H1 (cell line): Measurements from ENCODE around the gene MYLK. TPM values are rescaled to one million over a fixed set of nuclear protein-coding genes. Genes with fewer than 3 reads are reported as not detected.

Source experiments
- CTCF ChIA-PET: fragments of 300-600 bp; sonication (Branson Sonifier 250); formaldehyde crosslinking; loops from one replicate; lab custom pipeline; 2021; ENCODE audit not compliant: partially characterized antibody; lab: Charles Lee
- POLR2A ChIA-PET: fragments of 300-600 bp; sonication (Branson Sonifier 250); formaldehyde crosslinking; loops from one replicate; lab custom pipeline; 2021; ENCODE audit warnings: inconsistent platforms; ENCODE audit not compliant: partially characterized antibody; lab: Charles Lee
- DNase-seq, 2 experiments: peaks; one replicate each; pipeline versions ENCODE4 v3.0.0 to v3.0.0-alpha.2; 2010 to 2022; ENCODE audit warnings: low spot score in 2 of 2, low read depth in 1 of 2, mixed read lengths in 1 of 2
- FAIRE-seq: peaks from 2 replicates; lab custom pipeline; 2011; peaks lifted over from hg19 to GRCh38; lab: Jason Lieb, UNC
- H2AFZ ChIP-seq: 2 replicates; pipeline ENCODE4 v1.8.1; 2012; ENCODE audit warnings: low read length, inconsistent platforms
- H2AK5ac ChIP-seq: 2 replicates; pipeline ENCODE4 v1.6.1; 2013; ENCODE audit warnings: low read depth, low read length
- H2BK120ac ChIP-seq: replicated peaks from 2 replicates; pipeline ENCODE3; 2013; ENCODE audit warnings: low read depth, low read length, inconsistent platforms
- H2BK12ac ChIP-seq: 2 replicates; pipeline ENCODE4 v1.6.1; 2013; ENCODE audit warnings: low read depth, low read length
- H2BK15ac ChIP-seq: 2 replicates; pipeline ENCODE4 v1.6.1; 2013; ENCODE audit warnings: low read length
- H2BK20ac ChIP-seq: 2 replicates; pipeline ENCODE4 v1.6.1; 2013; ENCODE audit warnings: low read length
- H2BK5ac ChIP-seq: 2 replicates; pipeline ENCODE4 v1.6.1; 2013; ENCODE audit warnings: low read depth, low read length
- H3K14ac ChIP-seq: 2 replicates; pipeline ENCODE4 v1.6.1; 2013; ENCODE audit warnings: inconsistent platforms; ENCODE audit not compliant: insufficient read length
- H3K18ac ChIP-seq: 2 replicates; pipeline ENCODE4 v1.6.1; 2013; ENCODE audit warnings: low read length; ENCODE audit errors: extremely low read depth
- H3K23ac ChIP-seq: 2 replicates; pipeline ENCODE4 v1.6.1; 2013; ENCODE audit warnings: inconsistent platforms; ENCODE audit not compliant: insufficient read length
- H3K23me2 ChIP-seq: 2 replicates; pipeline ENCODE4 v1.6.1; 2013; ENCODE audit warnings: low read depth, low read length
- H3K27ac ChIP-seq: 2 replicates; pipeline ENCODE4 v1.6.1; 2011; ENCODE audit warnings: low read depth, low read length, inconsistent platforms
- H3K27me3 ChIP-seq, 4 experiments: replicated peaks in 1 of 4; 1 replicate in 1 of 4; 2 replicates in 3 of 4; pipeline versions ENCODE4 v1.6.1 to v1.8.1; 2011 to 2013; ENCODE audit warnings: low read length in 3 of 4, mild to moderate bottlenecking in 3 of 4, inconsistent platforms in 2 of 4, mixed read lengths in 2 of 4, moderate library complexity in 1 of 4; ENCODE audit not compliant: control insufficient read depth in 3 of 4, insufficient read depth in 3 of 4; ENCODE audit errors: extremely low read depth in 1 of 4
- H3K36me3 ChIP-seq, 4 experiments: 2 replicates each; pipeline versions ENCODE4 v1.6.1 to v1.8.1; 2011 to 2013; ENCODE audit warnings: mild to moderate bottlenecking in 4 of 4, low read length in 3 of 4, moderate library complexity in 2 of 4, control low read depth in 1 of 4, inconsistent platforms in 1 of 4; ENCODE audit not compliant: insufficient read depth in 4 of 4, control insufficient read depth in 2 of 4
- H3K4ac ChIP-seq: replicated peaks from 2 replicates; pipeline ENCODE3; 2013; ENCODE audit warnings: low read length, low read depth, mixed read lengths, inconsistent platforms; ENCODE audit not compliant: insufficient read length
- H3K4me1 ChIP-seq, 4 experiments: replicated peaks in 1 of 4; 1 replicate in 1 of 4; 2 replicates in 3 of 4; pipeline versions ENCODE4 v1.6.1 to v1.8.1; 2011 to 2013; ENCODE audit warnings: low read length in 3 of 4, inconsistent platforms in 2 of 4, mixed read lengths in 1 of 4; ENCODE audit not compliant: insufficient read depth in 4 of 4, control insufficient read depth in 3 of 4
- H3K4me2 ChIP-seq, 2 experiments: 2 replicates each; pipeline versions ENCODE4 v1.6.1 to v1.8.1; 2011 to 2013; ENCODE audit warnings: low read depth in 2 of 2, low read length in 2 of 2, control low read depth in 1 of 2, inconsistent platforms in 1 of 2, mild to moderate bottlenecking in 1 of 2; ENCODE audit not compliant: insufficient read depth in 1 of 2
- H3K4me3 ChIP-seq, 4 experiments: fragments of 200-600, 300-600 bp in 1 of 4; sonication (generic), shearing (Covaris generic), sonication (Bioruptor Twin) in 1 of 4; 2 replicates each; pipeline versions ENCODE4 v1.5.1 to v1.8.1; 2011 to 2016; ENCODE audit warnings: low read length in 4 of 4, low read depth in 3 of 4, control low read depth in 2 of 4, inconsistent platforms in 2 of 4, mild to moderate bottlenecking in 2 of 4, mixed read lengths in 1 of 4, moderate library complexity in 1 of 4; ENCODE audit not compliant: insufficient read depth in 2 of 4; ENCODE audit errors: extremely low read depth in 1 of 4
- H3K56ac ChIP-seq: replicated peaks from 2 replicates; pipeline ENCODE3; 2013; ENCODE audit warnings: low read depth, mild to moderate bottlenecking, mixed read lengths, low read length, inconsistent platforms; ENCODE audit not compliant: insufficient read length
- H3K79me1 ChIP-seq: 2 replicates; pipeline ENCODE4 v1.6.1; 2013; ENCODE audit warnings: low read depth, low read length, control low read depth
- H3K79me2 ChIP-seq, 2 experiments: 2 replicates each; pipeline versions ENCODE4 v1.6.1 to v1.8.1; 2012 to 2013; ENCODE audit warnings: low read length in 2 of 2, mild to moderate bottlenecking in 2 of 2, inconsistent platforms in 1 of 2; ENCODE audit not compliant: insufficient read depth in 2 of 2, control insufficient read depth in 1 of 2
- H3K9ac ChIP-seq, 4 experiments: replicated peaks in 1 of 4; 1 replicate in 1 of 4; 2 replicates in 3 of 4; pipeline versions ENCODE4 v1.6.1 to v1.8.1; 2011 to 2013; ENCODE audit warnings: low read depth in 3 of 4, low read length in 3 of 4, control low read depth in 2 of 4, mild to moderate bottlenecking in 2 of 4, moderate library complexity in 2 of 4, inconsistent platforms in 1 of 4; ENCODE audit errors: extremely low read depth in 1 of 4
- H3K9me3 ChIP-seq, 2 experiments: 2 replicates each; pipeline versions ENCODE4 v1.6.1 to v1.8.1; 2012 to 2013; ENCODE audit warnings: mild to moderate bottlenecking in 2 of 2, moderate library complexity in 2 of 2, control low read depth in 1 of 2, inconsistent platforms in 1 of 2, low read depth in 1 of 2, low read length in 1 of 2, mixed read lengths in 1 of 2; ENCODE audit not compliant: insufficient read depth in 2 of 2
- H4K20me1 ChIP-seq, 2 experiments: replicated peaks in 1 of 2; 2 replicates each; pipeline versions ENCODE3 to v1.8.1; 2011 to 2013; ENCODE audit warnings: inconsistent platforms in 2 of 2, low read length in 2 of 2, mild to moderate bottlenecking in 1 of 2; ENCODE audit not compliant: insufficient read depth in 2 of 2, control insufficient read depth in 1 of 2
- H4K5ac ChIP-seq: 2 replicates; pipeline ENCODE4 v1.6.1; 2013; ENCODE audit warnings: low read length, low read depth, mixed read lengths, inconsistent platforms; ENCODE audit not compliant: insufficient read length
- H4K8ac ChIP-seq: 2 replicates; pipeline ENCODE4 v1.8.0; 2013; ENCODE audit warnings: mild to moderate bottlenecking, moderate library complexity, low read length, inconsistent platforms; ENCODE audit not compliant: insufficient read depth; ENCODE audit errors: extremely low read depth
- H4K91ac ChIP-seq: replicated peaks from 2 replicates; pipeline ENCODE3; 2013; ENCODE audit warnings: low read length, mixed read lengths, inconsistent platforms; ENCODE audit not compliant: insufficient read length
- ASH2L ChIP-seq: fragments of 200-600, 300-600 bp; sonication (generic); IDR thresholded peaks from one replicate; pipeline ENCODE4 v1.7.1; 2017; ENCODE audit warnings: low read length
- BACH1 ChIP-seq: IDR thresholded peaks from 2 replicates; pipeline ENCODE4 v1.6.1; 2012; ENCODE audit warnings: low read length, improper control_type of control experiment
- CTCF ChIP-seq, 3 experiments: IDR thresholded peaks; 1 replicate in 2 of 3; 2 replicates in 1 of 3; pipeline versions ENCODE4 v1.5.1 to v1.6.1; 2011; ENCODE audit warnings: low read length in 3 of 3, mild to moderate bottlenecking in 3 of 3, inconsistent platforms in 2 of 3, low read depth in 1 of 3, moderate library complexity in 1 of 3; ENCODE audit not compliant: insufficient read depth in 1 of 3; ENCODE audit errors: control extremely low read depth in 1 of 3
- EZH2 ChIP-seq: fragments of 200-600 bp; sonication (generic); IDR thresholded peaks from 2 replicates; pipeline ENCODE4 v1.7.1; 2012; ENCODE audit warnings: low read depth, mild to moderate bottlenecking, moderate library complexity, low read length, inconsistent platforms; ENCODE audit not compliant: severe bottlenecking
- FOSL1 ChIP-seq: IDR thresholded peaks from 2 replicates; pipeline ENCODE4 v1.6.1; 2011; ENCODE audit warnings: mild to moderate bottlenecking, low read depth, low read length, moderate library complexity; ENCODE audit not compliant: insufficient read depth
- GABPA ChIP-seq: IDR thresholded peaks from 2 replicates; pipeline ENCODE4 v1.6.1; 2011; ENCODE audit warnings: mild to moderate bottlenecking, low read length, moderate library complexity, borderline replicate concordance; ENCODE audit not compliant: insufficient read depth
- KDM1A ChIP-seq: fragments of 200-600, 300-600 bp; sonication (generic); IDR thresholded peaks from 2 replicates; pipeline ENCODE4 v1.7.1; 2016; ENCODE audit warnings: mild to moderate bottlenecking, low read length, borderline replicate concordance
- KDM5A ChIP-seq: fragments of 200-600 bp; IDR thresholded peaks from 2 replicates; pipeline ENCODE4 v1.7.1; 2012; ENCODE audit warnings: mild to moderate bottlenecking, low read length, inconsistent platforms, mixed read lengths
- POLR2AphosphoS5 ChIP-seq: IDR thresholded peaks from 2 replicates; pipeline ENCODE4 v1.6.1; 2011; ENCODE audit warnings: low read depth, low read length
- RNF2 ChIP-seq: fragments of 200-900, 300-1000 bp; sonication (generic); IDR thresholded peaks from 2 replicates; pipeline ENCODE4 v1.7.1; 2016; ENCODE audit warnings: borderline replicate concordance, low read depth, mild to moderate bottlenecking, antibody characterized with exemption, low read length; ENCODE audit not compliant: poor library complexity, severe bottlenecking; ENCODE audit errors: missing control alignments
- TCF12 ChIP-seq: IDR thresholded peaks from 2 replicates; pipeline ENCODE4 v1.6.1; 2011; ENCODE audit warnings: low read depth, mild to moderate bottlenecking, low read length
- WGBS, 2 experiments: shearing (Covaris generic) in 1 of 2; methylation state at CpG; one replicate each; pipeline versions ENCODE4 v1.1.6 to v1.1.7; 2013 to 2015; ENCODE audit warnings: low lambda C conversion rate in 2 of 2, mixed read lengths in 2 of 2, inconsistent platforms in 1 of 2, low coverage in 1 of 2, missing lambda C conversion rate in 1 of 2; ENCODE audit not compliant: insufficient replicate concordance in 2 of 2, insufficient coverage in 1 of 2, insufficient read length in 1 of 2; ENCODE audit errors: extremely low coverage in 1 of 2, missing lambda C conversion rate in 1 of 2; 5-methylcytosine and 5-hydroxymethylcytosine counted together
- polyA plus RNA-seq, 7 experiments: library from polyadenylated mRNA; depleted of rRNA in 3 of 7; stranded (reverse) in 5 of 7; unstranded in 2 of 7; fragments of >200 nt in 5 of 7; fragments of 200-250 nt in 2 of 7; gene quantifications; 1 replicate in 5 of 7; 2 replicates in 1 of 7; 4 replicates in 1 of 7; pipeline versions ENCODE4 v1.2.1 to v1.2.3, GENCODE V29; 2011 to 2013; ENCODE audit warnings: missing spikeins in 2 of 7, mixed read lengths in 2 of 7
- total RNA-seq: library from RNA; stranded (reverse); fragmentation: NEBNext Ultra II Directional; extraction: Animal tissue kit (Norgen Biotek cat#: 25700); gene quantifications from 2 replicates; pipeline ENCODE4 v1.2.1, GENCODE V29; 2021

MYLK gene
- total and polyA plus RNA-seq, 2 of the 8 experiments (the other 6 are each of a cell fraction or from before 2014, with no cell fraction given) = 11.6 to 21.3 TPM

GRCh38 chr3:123723070-123723469, 161.1 kb downstream of the MYLK start:
- H3K4me2 ChIP-seq = no peak overlapping the region
- H2BK15ac ChIP-seq = no peak overlapping the region
- no peak overlapping the region for H2BK120ac ChIP-seq
- no peaks in the 10 kb centered on the region for H4K20me1 ChIP-seq
- H4K8ac ChIP-seq = no peak overlapping the region
- H3K9ac ChIP-seq = no peak overlapping the region
- FAIRE-seq (no peak), DNase-seq (no peak)
- no peak overlapping the region for H2AK5ac ChIP-seq
- H3K14ac ChIP-seq = no peak overlapping the region
- no peaks in the 10 kb centered on the region for H3K27me3 ChIP-seq
- peaks cover 0 to 4% (median 0%) of the 10 kb centered on the region in 4 experiments; a peak in 2 of 7 replicates for H3K4me1 ChIP-seq
- H3K79me2 ChIP-seq = no peaks in the 10 kb centered on the region
- CTCF ChIA-PET = interaction anchor here (0.6 to 6.0 kb wide), 46 partner anchors 9 to 916 kb away, joined by 3 to 130 read pairs (median 5); no protein-coding TSS in a partner anchor
- H3K4ac ChIP-seq = no peak overlapping the region
- no peak overlapping the region for H3K4me3 ChIP-seq
- no peak overlapping the region for H2AFZ ChIP-seq
- H3K18ac ChIP-seq = no peak overlapping the region
- H3K79me1 ChIP-seq = no peaks in the 10 kb centered on the region
- H3K23me2 ChIP-seq = no peaks in the 10 kb centered on the region
- no peak overlapping the region for H2BK20ac ChIP-seq
- H4K91ac ChIP-seq = no peak overlapping the region
- H3K36me3 ChIP-seq = no peaks in the 10 kb centered on the region
- H3K27ac ChIP-seq = no peak overlapping the region
- no peak overlapping the region for H3K23ac ChIP-seq
- 89% methylated on average over 4 of the region's 4 CpGs; no CpG with 5 or more reads in 1 of the 2 experiments for WGBS, 2 experiments
- H2BK12ac ChIP-seq = no peak overlapping the region
- POLR2A ChIA-PET = interaction anchor here (0.7 to 1.0 kb wide), 2 partner anchors 12 to 1339 kb away, joined by 3 read pairs; partner anchors contain the start of gene FAM162A
- H2BK5ac ChIP-seq = no peak overlapping the region
- H3K9me3 ChIP-seq = no peaks in the 10 kb centered on the region
- H4K5ac ChIP-seq = no peak overlapping the region
- H3K56ac ChIP-seq = no peak overlapping the region
- TF ChIP-seq CTCF (IDR thresholded peaks at IDR 0.05; ENCODE audit: control extremely low read depth in 1 of 3, insufficient read depth in 1 of 3, low read depth in 1 of 3, low read length in 3 of 3) (no peak), ASH2L (no peak), TCF12 (no peak), BACH1 (no peak), FOSL1 (no peak), GABPA (no peak), EZH2 (no peak), KDM5A (no peak), POLR2AphosphoS5 (no peak), RNF2 (no peak), KDM1A (no peak)
